Measurements from ENCODE around the gene LRMDA. TPM values are rescaled to one million over a fixed set of nuclear protein-coding genes. Genes with fewer than 3 reads are reported as not detected.
"Not testable (repeated sequence)": the region's sequence is repeated elsewhere in the genome, so short reads cannot be mapped to it uniquely, and the experiment has no call there.

Gene LRMDA
- total RNA-seq, 1 donor from 2014 or later = 5.2 TPM

DNA sequence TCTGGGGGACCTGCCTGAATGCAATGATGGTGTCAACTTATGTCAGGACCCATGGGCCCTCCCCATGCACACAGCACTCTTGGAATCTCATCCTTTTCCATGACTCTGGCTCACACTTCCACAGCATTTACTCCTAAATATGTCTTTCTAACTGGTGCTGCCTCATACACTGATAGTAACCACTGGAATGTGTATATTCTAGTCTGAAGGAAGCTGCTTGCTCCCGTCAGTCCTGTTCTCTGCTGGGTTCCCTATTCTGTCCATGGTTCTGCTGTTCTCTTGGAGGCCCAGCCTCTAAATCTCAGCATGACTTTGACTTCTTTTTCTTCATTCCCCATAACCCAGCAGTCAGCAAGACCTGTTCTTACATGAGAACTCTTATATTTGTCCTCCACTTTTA, 1151.1 kb downstream of the LRMDA start:
- H3K79me2 ChIP-seq (ENCODE audit: low read depth) = no peaks in the 10 kb centered on the region
- peaks cover 4% of the 10 kb centered on the region for H3K4me1 Mint-ChIP-seq
- no peak overlapping the region for H3K4me2 ChIP-seq
- no peaks in the 10 kb centered on the region for H3F3A ChIP-seq (ENCODE audit: low read depth)
- H4K20me1 ChIP-seq (ENCODE audit: low read depth) = no peaks in the 10 kb centered on the region
- DNase-seq (ENCODE audit: low spot score) = no peak
- H3K9me3 Mint-ChIP-seq = peaks cover 2% of the 10 kb centered on the region
- no peaks in the 10 kb centered on the region for H3K4me1 ChIP-seq
- H3K27ac Mint-ChIP-seq = no peak overlapping the region
- no peak overlapping the region for H3K27ac ChIP-seq
- H3K4me3 ChIP-seq = no peak overlapping the region
- H2AFZ ChIP-seq (replicated peaks) = no peak overlapping the region
- no peak overlapping the region for H3K9ac ChIP-seq
- TF ChIP-seq EZH2phosphoT487 (IDR thresholded peaks at IDR 0.05) (no peak), EZH2 (IDR thresholded peaks at IDR 0.05) (no peak)
- TF ChIP-seq, protein P1, sequence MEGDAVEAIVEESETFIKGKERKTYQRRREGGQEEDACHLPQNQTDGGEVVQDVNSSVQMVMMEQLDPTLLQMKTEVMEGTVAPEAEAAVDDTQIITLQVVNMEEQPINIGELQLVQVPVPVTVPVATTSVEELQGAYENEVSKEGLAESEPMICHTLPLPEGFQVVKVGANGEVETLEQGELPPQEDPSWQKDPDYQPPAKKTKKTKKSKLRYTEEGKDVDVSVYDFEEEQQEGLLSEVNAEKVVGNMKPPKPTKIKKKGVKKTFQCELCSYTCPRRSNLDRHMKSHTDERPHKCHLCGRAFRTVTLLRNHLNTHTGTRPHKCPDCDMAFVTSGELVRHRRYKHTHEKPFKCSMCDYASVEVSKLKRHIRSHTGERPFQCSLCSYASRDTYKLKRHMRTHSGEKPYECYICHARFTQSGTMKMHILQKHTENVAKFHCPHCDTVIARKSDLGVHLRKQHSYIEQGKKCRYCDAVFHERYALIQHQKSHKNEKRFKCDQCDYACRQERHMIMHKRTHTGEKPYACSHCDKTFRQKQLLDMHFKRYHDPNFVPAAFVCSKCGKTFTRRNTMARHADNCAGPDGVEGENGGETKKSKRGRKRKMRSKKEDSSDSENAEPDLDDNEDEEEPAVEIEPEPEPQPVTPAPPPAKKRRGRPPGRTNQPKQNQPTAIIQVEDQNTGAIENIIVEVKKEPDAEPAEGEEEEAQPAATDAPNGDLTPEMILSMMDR (IDR thresholded peaks at IDR 0.05) = no peak
- no peaks in the 10 kb centered on the region for H3K36me3 Mint-ChIP-seq
- H3K27me3 ChIP-seq = no peaks in the 10 kb centered on the region
- no peaks in the 10 kb centered on the region for H3K27me3 Mint-ChIP-seq (ENCODE audit: insufficient read depth, low read depth)
- H3K9me3 ChIP-seq (ENCODE audit: low read depth) = no peaks in the 10 kb centered on the region
- H3K4me3 Mint-ChIP-seq = no peak overlapping the region
- H3K36me3 ChIP-seq = no peaks in the 10 kb centered on the region

DNA sequence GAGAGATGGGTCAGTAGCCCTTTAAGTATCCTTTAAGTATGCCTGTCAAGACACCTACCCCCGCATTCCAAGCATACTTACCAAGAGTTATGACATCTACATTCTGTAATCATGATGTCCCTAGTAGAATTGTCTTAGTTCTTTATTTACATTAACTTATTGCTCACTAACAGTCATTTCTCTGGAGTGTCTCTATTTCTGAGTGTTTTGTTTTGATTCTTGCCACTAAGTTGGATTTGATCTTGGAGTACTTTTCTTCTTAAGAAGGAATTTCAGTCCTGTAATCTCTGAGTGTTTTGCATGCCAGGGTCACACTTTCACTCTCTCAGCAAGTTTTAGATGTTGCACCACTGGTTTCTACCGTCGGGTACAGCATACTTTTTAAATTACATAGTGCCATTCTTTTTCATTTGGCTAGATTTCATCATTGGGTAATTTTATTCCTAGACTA, 1152.3 kb downstream of the LRMDA start:
- Histone ChIP-seq H3K27me3 (no peaks in the 10 kb centered on the region), H2AFZ (replicated peaks) (no peak overlapping the region), H3K36me3 (no peaks in the 10 kb centered on the region), H3K4me2 (no peak overlapping the region), H3F3A (ENCODE audit: low read depth) (no peaks in the 10 kb centered on the region), H3K4me3 (no peak overlapping the region), H4K20me1 (ENCODE audit: low read depth) (no peaks in the 10 kb centered on the region), H3K4me1 (no peaks in the 10 kb centered on the region), H3K27ac (no peak overlapping the region), H3K9me3 (ENCODE audit: low read depth) (no peaks in the 10 kb centered on the region), H3K79me2 (ENCODE audit: low read depth) (no peaks in the 10 kb centered on the region), H3K9ac (no peak overlapping the region)
- DNase-seq (ENCODE audit: low spot score) = peak; percentile 3
- peaks cover 4% of the 10 kb centered on the region for H3K4me1 Mint-ChIP-seq
- H3K36me3 Mint-ChIP-seq = no peaks in the 10 kb centered on the region
- H3K27me3 Mint-ChIP-seq (ENCODE audit: insufficient read depth, low read depth) = no peaks in the 10 kb centered on the region
- TF ChIP-seq EZH2phosphoT487 (IDR thresholded peaks at IDR 0.05) = no peak
- no peak for TF ChIP-seq EZH2 (IDR thresholded peaks at IDR 0.05)
- TF ChIP-seq, protein P1 (IDR thresholded peaks at IDR 0.05) = no peak
- no peak overlapping the region for H3K27ac Mint-ChIP-seq
- no peak overlapping the region for H3K4me3 Mint-ChIP-seq
- H3K9me3 Mint-ChIP-seq = peaks cover under 1% of the 10 kb centered on the region

GRCh38 chr10:76584466-76584865, 1153.0 kb downstream of the LRMDA start:
- H3K9me3 ChIP-seq (ENCODE audit: low read depth); H3K27me3 ChIP-seq; H4K20me1 ChIP-seq (ENCODE audit: low read depth); H3K27ac ChIP-seq; H3K4me2 ChIP-seq; H3K27me3 Mint-ChIP-seq (ENCODE audit: insufficient read depth, low read depth); H3K36me3 ChIP-seq; H3K9ac ChIP-seq; H2AFZ ChIP-seq (replicated peaks); H3K4me1 Mint-ChIP-seq; H3K4me3 ChIP-seq; H3K9me3 Mint-ChIP-seq; H3K4me1 ChIP-seq; H3K4me3 Mint-ChIP-seq; H3K36me3 Mint-ChIP-seq; H3F3A ChIP-seq (ENCODE audit: low read depth); H3K27ac Mint-ChIP-seq; DNase-seq (ENCODE audit: low spot score); H3K79me2 ChIP-seq (ENCODE audit: low read depth): not testable (repeated sequence)

MicroRNA genes within 50 kb of the gene (microRNA counts, 767-probe panel; counts per million panel counts)
- 460 counts per million, percentile 90 among the panel's probes with 10 or more counts for microRNA hsa-miR-606

Small RNAs within 50 kb of the gene (microRNA-seq; reads per million reads assigned to microRNA genes)
- gene MIR606 = not detected

Small RNAs within 50 kb of the gene (small RNA-seq; reads per million reads assigned to genes)
- not detected for gene MIR606
- gene RN7SL518P = not detected
- gene RNU6-673P = not detected

Other genes starting within 250 kb of the LRMDA start
- 163 and 341 TPM in 2 replicates for gene VDAC2, start 220.8 kb upstream of the LRMDA start, total RNA-seq (ENCODE audit: low replicate concordance)
- gene COMTD1, start 195.7 kb upstream of the LRMDA start, total RNA-seq (ENCODE audit: low replicate concordance) = 2.1 and 5.3 TPM in 2 replicates
- 8.3 and 20.9 TPM in 2 replicates for gene ZNF503, start 29.9 kb upstream of the LRMDA start, total RNA-seq (ENCODE audit: low replicate concordance)

Measured in neural progenitor cell (in vitro differentiated cells).